Body of pancreas (tissue), 4 donors: ENCODE measurements around the gene ZNF320. TPM values are rescaled to one million over a fixed set of nuclear protein-coding genes. Genes with fewer than 3 reads are reported as not detected.
"Not testable (repeated sequence)": the region's sequence is repeated elsewhere in the genome, so short reads cannot be mapped to it uniquely, and the experiment has no call there.

Experiments used
- ATAC-seq: fragments of 150-250 bp; one replicate; pipeline ENCODE4 v1.9.1; 2016
- DNase-seq, 4 donors: peaks; one replicate each; pipeline ENCODE4 v3.0.0-alpha.2; 2019
- H3K27ac ChIP-seq, 4 donors: fragments of 200-600 bp; sonication (generic); 1 replicate in 3 of 4; 2 replicates in 1 of 4; pipeline versions ENCODE4 v1.5.1 to v1.6.1; 2016 to 2019; ENCODE audit warnings: mild to moderate bottlenecking in 1 of 4, mixed read lengths in 1 of 4, moderate library complexity in 1 of 4
- H3K27me3 ChIP-seq, 2 donors: fragments of 200-600 bp; sonication (generic); one replicate each; pipeline ENCODE4 v1.6.0; 2016; ENCODE audit warnings: mild to moderate bottlenecking in 1 of 2
- H3K36me3 ChIP-seq, 2 donors: fragments of 200-600 bp; sonication (generic); replicated peaks in 1 of 2; 2 replicates each; pipeline ENCODE4 v1.5.1; 2016; ENCODE audit warnings: low read depth in 2 of 2; ENCODE audit not compliant: insufficient read depth in 1 of 2
- H3K4me1 ChIP-seq: fragments of 200-600 bp; sonication (generic); one replicate; pipeline ENCODE4 v1.6.0; 2016
- H3K4me3 ChIP-seq, 2 donors: fragments of 200-600 bp; sonication (generic); 1 replicate in 1 of 2; 2 replicates in 1 of 2; pipeline ENCODE4 v1.5.1; 2016 to 2019
- H3K9me3 ChIP-seq, 3 donors: fragments of 200-600 bp; sonication (generic); 1 replicate in 2 of 3; 2 replicates in 1 of 3; pipeline ENCODE4 v1.5.1; 2016
- POLR2A ChIP-seq, 3 donors: fragments of 450-650 bp; IDR thresholded peaks; one replicate each; pipeline ENCODE4 v1.6.1; 2016; ENCODE audit warnings: antibody characterized with exemption in 3 of 3, mild to moderate bottlenecking in 2 of 3
- WGBS, 2 donors: methylation state at CpG; one replicate each; pipeline ENCODE4 v1.1.5; 2017; 5-methylcytosine and 5-hydroxymethylcytosine counted together
- intact Hi-C: fragments of 100-400 bp; cut with DNase I; formaldehyde crosslinking; loops from one replicate; pipeline ENCODE4 v1.15.1; 2023
- total RNA-seq, 2 donors: library from RNA; depleted of rRNA; stranded (reverse); fragments of >200 nt; gene quantifications; one replicate each; pipeline ENCODE4 v1.1.0, GENCODE V29; 2016
- TF ChIP-seq, protein P1 (sequence below), 7 experiments: fragments of 450-650 bp in 4 of 7; fragments of 200-600 bp in 3 of 7; sonication (generic) in 3 of 7; IDR thresholded peaks; one replicate each; pipeline ENCODE4 v1.5.1; 2016 to 2019; ENCODE audit warnings: antibody characterized with exemption in 7 of 7

The ZNF320 gene
- total RNA-seq, 2 donors from 2014 or later, result 2.3 to 9.2 TPM

DNA sequence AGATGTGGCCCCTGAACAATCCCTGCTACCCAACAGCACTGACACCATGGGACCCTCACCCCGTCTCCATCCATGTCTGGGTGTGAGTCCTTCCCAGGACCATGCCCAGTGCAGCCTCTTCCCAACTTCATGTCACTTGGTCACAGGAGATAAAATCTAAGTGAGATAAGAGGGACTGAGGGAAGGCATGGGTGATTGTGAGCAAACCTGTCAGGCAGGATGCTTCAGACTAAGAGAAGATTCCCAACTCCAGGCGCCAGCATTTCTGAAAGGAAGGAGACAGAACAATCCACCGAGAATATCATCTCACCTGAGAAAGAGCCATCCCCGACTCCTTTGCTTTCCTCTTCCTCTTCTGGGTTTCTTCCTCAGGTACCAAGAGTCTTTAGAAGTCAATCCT is 7.5 kb downstream of the ZNF320 start:
- Histone ChIP-seq H3K4me3 (no peak overlapping the region), H3K4me1 (no peaks in the 10 kb centered on the region), H3K27me3 (no peaks in the 10 kb centered on the region), H3K9me3 (no peaks in the 10 kb centered on the region), H3K36me3 (peaks cover 0 to 9% of the 10 kb centered on the region in 2 donors), H3K27ac (no peak overlapping the region)
- WGBS, 2 donors, result 91 to 93% methylated on average over 4 of the region's 4 CpGs
- no peak for DNase-seq
- intact Hi-C loops, result no loop called here
- no peak for ATAC-seq
- TF ChIP-seq POLR2A (IDR thresholded peaks at IDR 0.05), result no peak
- TF ChIP-seq, protein P1, sequence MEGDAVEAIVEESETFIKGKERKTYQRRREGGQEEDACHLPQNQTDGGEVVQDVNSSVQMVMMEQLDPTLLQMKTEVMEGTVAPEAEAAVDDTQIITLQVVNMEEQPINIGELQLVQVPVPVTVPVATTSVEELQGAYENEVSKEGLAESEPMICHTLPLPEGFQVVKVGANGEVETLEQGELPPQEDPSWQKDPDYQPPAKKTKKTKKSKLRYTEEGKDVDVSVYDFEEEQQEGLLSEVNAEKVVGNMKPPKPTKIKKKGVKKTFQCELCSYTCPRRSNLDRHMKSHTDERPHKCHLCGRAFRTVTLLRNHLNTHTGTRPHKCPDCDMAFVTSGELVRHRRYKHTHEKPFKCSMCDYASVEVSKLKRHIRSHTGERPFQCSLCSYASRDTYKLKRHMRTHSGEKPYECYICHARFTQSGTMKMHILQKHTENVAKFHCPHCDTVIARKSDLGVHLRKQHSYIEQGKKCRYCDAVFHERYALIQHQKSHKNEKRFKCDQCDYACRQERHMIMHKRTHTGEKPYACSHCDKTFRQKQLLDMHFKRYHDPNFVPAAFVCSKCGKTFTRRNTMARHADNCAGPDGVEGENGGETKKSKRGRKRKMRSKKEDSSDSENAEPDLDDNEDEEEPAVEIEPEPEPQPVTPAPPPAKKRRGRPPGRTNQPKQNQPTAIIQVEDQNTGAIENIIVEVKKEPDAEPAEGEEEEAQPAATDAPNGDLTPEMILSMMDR (IDR thresholded peaks at IDR 0.05), result no peak

DNA sequence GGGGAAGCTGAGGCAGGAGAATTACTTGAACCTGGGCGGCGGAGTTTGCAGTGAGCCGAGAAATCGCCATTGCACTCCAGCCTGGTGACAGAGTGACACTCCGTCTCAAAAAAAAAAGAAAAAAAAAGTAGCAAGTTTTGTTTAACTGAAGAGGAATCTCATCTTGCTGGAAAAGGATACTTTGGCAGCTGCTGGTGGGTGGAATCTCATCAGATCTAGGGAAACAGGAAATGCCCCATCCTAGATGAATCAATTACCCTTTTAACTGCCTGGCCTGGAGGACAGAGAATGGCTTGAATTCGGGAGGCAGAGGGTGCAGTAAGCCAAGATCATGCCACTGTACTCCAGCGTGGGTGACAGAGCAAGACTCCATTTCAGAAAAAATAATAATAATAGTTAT is 8.4 kb downstream of the ZNF320 start:
- Histone ChIP-seq H3K27ac (no peak overlapping the region), H3K4me1 (no peaks in the 10 kb centered on the region), H3K27me3 (no peaks in the 10 kb centered on the region), H3K9me3 (no peaks in the 10 kb centered on the region), H3K4me3 (no peak overlapping the region), H3K36me3 (peaks cover 0 to 14% of the 10 kb centered on the region in 2 donors)
- WGBS, 2 donors, result 88 to 95% methylated on average over 7 of the region's 7 CpGs
- intact Hi-C loops, result no loop called here
- DNase-seq (no peak), ATAC-seq (no peak)
- TF ChIP-seq POLR2A (IDR thresholded peaks at IDR 0.05), result no peak
- TF ChIP-seq, protein P1 (IDR thresholded peaks at IDR 0.05), result no peak

DNA sequence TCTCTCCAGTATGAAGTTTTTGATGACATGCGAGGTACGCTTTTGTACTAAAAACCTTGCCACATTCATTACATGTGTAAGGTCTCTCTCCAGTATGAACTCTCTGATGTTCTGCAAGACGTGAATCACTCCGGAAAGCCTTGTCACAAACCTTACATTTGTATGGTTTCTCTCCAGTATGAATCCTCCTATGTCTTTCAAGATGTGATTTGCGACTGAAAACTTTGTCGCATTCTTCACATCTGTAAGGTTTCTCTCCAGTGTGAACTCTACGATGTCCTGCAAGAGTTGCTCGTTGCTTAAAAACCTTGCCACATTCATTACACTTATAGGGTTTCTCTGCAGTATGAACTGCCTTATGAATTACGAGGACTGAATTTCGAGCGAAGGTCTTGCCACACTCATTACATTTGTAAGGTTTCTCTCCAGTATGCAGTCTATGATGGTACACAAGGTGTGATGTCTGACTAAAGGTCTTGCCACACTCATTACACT is 16.5 kb downstream of the ZNF320 start:
- TF ChIP-seq POLR2A (IDR thresholded peaks at IDR 0.05), result no peak
- TF ChIP-seq, protein P1 (IDR thresholded peaks at IDR 0.05), result no peak
- H3K9me3 ChIP-seq, result peaks cover 0 to 22% (median 2%) of the 10 kb centered on the region in 3 donors
- H3K4me1 ChIP-seq, result no peaks in the 10 kb centered on the region
- no peaks in the 10 kb centered on the region for H3K27me3 ChIP-seq
- H3K36me3 ChIP-seq, result peaks cover 0 to 52% of the 10 kb centered on the region in 2 donors
- 91 to 94% methylated on average over 11 of the region's 11 CpGs for WGBS, 2 donors
- DNase-seq, result no peak
- no peak for ATAC-seq
- no peak overlapping the region for H3K4me3 ChIP-seq
- no peak overlapping the region for H3K27ac ChIP-seq
- intact Hi-C loops, result no loop called here

DNA sequence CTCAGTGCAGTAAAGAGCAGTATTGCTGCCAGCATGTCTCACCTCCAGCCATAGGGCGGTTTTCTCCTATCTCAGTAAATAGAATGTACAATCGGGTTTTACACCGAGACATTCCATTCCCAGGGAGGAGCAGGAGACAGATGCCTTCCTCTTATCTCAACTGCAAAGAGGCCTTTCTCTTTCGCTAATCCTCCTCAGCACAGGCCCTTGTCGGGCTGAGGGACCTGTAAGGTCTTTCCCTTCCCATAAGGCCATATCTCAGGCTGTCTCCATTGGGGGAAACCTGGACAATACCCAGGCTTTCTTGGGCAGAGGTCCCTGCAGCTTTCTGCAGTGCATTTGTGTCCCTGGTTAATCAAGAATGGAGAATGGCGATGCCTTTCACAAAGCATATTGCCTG is 24.4 kb downstream of the ZNF320 start:
- H3K27me3 ChIP-seq, DNase-seq, H3K27ac ChIP-seq, H3K4me3 ChIP-seq, H3K9me3 ChIP-seq, ATAC-seq, intact Hi-C loops, H3K36me3 ChIP-seq, H3K4me1 ChIP-seq: not testable (repeated sequence)
- 64 to 70% methylated on average over 6 of the region's 6 CpGs for WGBS, 2 donors

DNA sequence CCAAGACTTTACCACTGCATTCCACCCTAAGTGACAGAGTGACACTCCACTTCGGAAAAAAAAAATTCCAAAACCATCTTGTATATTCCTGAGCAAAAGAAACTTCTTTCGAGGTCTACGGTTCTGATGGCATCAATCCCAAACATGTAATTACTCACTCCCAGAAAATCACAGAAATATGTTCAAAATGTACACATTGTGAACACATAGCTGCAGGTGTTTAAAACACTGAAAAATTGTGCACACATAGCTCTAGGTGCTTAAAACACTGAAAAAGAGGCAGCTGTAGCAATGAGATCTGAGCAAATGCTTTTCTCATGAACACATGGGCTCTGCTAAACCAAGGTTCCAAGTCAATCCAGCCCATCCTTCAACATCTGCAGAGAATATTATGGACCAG is 26.0 kb downstream of the ZNF320 start:
- Histone ChIP-seq H3K36me3 (no peaks in the 10 kb centered on the region), H3K4me1 (no peaks in the 10 kb centered on the region), H3K4me3 (no peak overlapping the region), H3K27me3 (no peaks in the 10 kb centered on the region), H3K27ac (no peak overlapping the region), H3K9me3 (no peaks in the 10 kb centered on the region)
- no peak for DNase-seq
- TF ChIP-seq POLR2A (IDR thresholded peaks at IDR 0.05), result no peak
- TF ChIP-seq, protein P1 (IDR thresholded peaks at IDR 0.05), result no peak
- intact Hi-C loops, result no loop called here
- WGBS, 2 donors, result 88 to 93% methylated on average over 3 of the region's 3 CpGs
- no peak for ATAC-seq

DNA sequence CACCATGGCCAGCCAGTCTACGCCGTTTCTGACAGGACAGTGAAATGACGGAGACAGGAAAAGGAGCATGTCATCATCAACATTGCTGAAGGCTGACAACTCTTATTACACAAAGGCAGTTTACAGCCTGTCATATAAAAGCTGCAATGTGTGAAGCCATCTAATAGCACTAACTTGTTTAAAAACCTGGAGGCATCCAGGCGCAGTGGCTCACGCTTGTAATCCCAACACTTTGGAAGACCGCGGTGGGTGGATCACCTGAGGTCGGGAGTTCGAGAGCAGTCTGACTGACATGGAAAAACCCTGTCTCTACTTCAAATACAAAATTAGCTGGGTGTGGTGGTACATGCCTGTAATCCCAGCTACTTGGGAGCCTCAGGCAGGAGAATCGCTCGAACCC is 29.4 kb downstream of the ZNF320 start:
- intact Hi-C loops, result not testable (repeated sequence)

More for the DNA sequence above, 29.4 kb downstream of the ZNF320 start:
- 88 to 97% methylated on average over 11 of the region's 11 CpGs for WGBS, 2 donors
- H3K4me1 ChIP-seq, H3K27ac ChIP-seq, H3K4me3 ChIP-seq, ATAC-seq, H3K9me3 ChIP-seq, H3K36me3 ChIP-seq, H3K27me3 ChIP-seq, DNase-seq: not testable (repeated sequence)
